Left ventricle myocardium inferior (tissue), 1 donor: ENCODE data around the gene COL4A2. TPM values are rescaled to one million over a fixed set of nuclear protein-coding genes. Genes with fewer than 3 reads are reported as not detected.

ENCODE experiments used
- DNase-seq: peaks from one replicate; pipeline ENCODE4 v3.0.0-alpha.2; 2020
- H3K27ac ChIP-seq: fragments of 200-600 bp; replicated peaks from 2 replicates; pipeline ENCODE4 v1.8.0; 2021
- H3K27me3 ChIP-seq: fragments of 200-600 bp; 2 replicates; pipeline ENCODE4 v1.8.0; 2021; ENCODE audit warnings: low read depth
- H3K36me3 ChIP-seq: fragments of 200-600 bp; 2 replicates; pipeline ENCODE4 v1.8.0; 2021
- H3K4me1 ChIP-seq: fragments of 200-600 bp; 2 replicates; pipeline ENCODE4 v1.8.0; 2021
- H3K4me3 ChIP-seq: fragments of 200-600 bp; 2 replicates; pipeline ENCODE4 v1.8.0; 2021; ENCODE audit warnings: mild to moderate bottlenecking, moderate library complexity
- H3K9me3 ChIP-seq: fragments of 200-600 bp; replicated peaks from 2 replicates; pipeline ENCODE4 v1.8.0; 2021
- CTCF ChIP-seq: fragments of 200-600 bp; IDR thresholded peaks from 2 replicates; pipeline ENCODE4 v1.8.0; 2021; ENCODE audit warnings: antibody characterized with exemption, mild to moderate bottlenecking, borderline replicate concordance
- intact Hi-C: fragments of 100-400 bp; cut with micrococcal nuclease; formaldehyde crosslinking; loops from one replicate; pipeline ENCODE4 v1.11.0; 2022
- total RNA-seq: library from RNA; stranded (reverse); fragmentation: NEBNext Ultra II Directional; extraction: Animal tissue kit (Norgen Biotek cat#: 25700); gene quantifications from one replicate; pipeline ENCODE4 v1.2.1, GENCODE V29; 2021
- donor health status: DM: no; HTN: yes; CAD: no; lungs with severe emphysema.

COL4A2 gene
- total RNA-seq, 1 donor from 2014 or later, result 117 TPM

GRCh38 chr13:110521296-110521680 is 214.2 kb downstream of the COL4A2 start:
- H3K4me1 ChIP-seq, result peaks cover 60% of the 10 kb centered on the region
- H3K9me3 ChIP-seq, result no peaks in the 10 kb centered on the region
- no peak for DNase-seq
- no peaks in the 10 kb centered on the region for H3K27me3 ChIP-seq
- intact Hi-C loops, result no loop called here
- no peak for TF ChIP-seq CTCF
- peak overlapping the region; percentile 76 for H3K27ac ChIP-seq
- H3K36me3 ChIP-seq, result peaks cover 11% of the 10 kb centered on the region
- H3K4me3 ChIP-seq, result no peak overlapping the region

GRCh38 chr13:110521946-110522345 is 214.9 kb downstream of the COL4A2 start:
- intact Hi-C loops, result no loop called here
- no peak for TF ChIP-seq CTCF
- peaks cover 67% of the 10 kb centered on the region for H3K4me1 ChIP-seq

GRCh38 chr13:110522721-110523120 is 215.6 kb downstream of the COL4A2 start:
- Histone ChIP-seq H3K27ac (peak overlapping the region; percentile 93), H3K9me3 (no peaks in the 10 kb centered on the region), H3K27me3 (no peaks in the 10 kb centered on the region), H3K4me1 (peaks cover 75% of the 10 kb centered on the region), H3K4me3 (no peak overlapping the region), H3K36me3 (peaks cover 11% of the 10 kb centered on the region)
- no peak for DNase-seq
- intact Hi-C loops, result no loop called here
- TF ChIP-seq CTCF, result no peak

More at GRCh38 chr13:110521946-110522345, 214.9 kb downstream of the COL4A2 start:
- Histone ChIP-seq H3K27me3 (no peaks in the 10 kb centered on the region), H3K36me3 (peaks cover 11% of the 10 kb centered on the region), H3K27ac (peak overlapping the region; percentile 76), H3K9me3 (no peaks in the 10 kb centered on the region), H3K4me3 (no peak overlapping the region)
- no peak for DNase-seq

GRCh38 chr13:110523180-110523579 is 216.1 kb downstream of the COL4A2 start:
- no peak overlapping the region for H3K4me3 ChIP-seq
- TF ChIP-seq CTCF, result no peak
- peak overlapping the region; percentile 93 for H3K27ac ChIP-seq
- H3K27me3 ChIP-seq, result no peaks in the 10 kb centered on the region
- DNase-seq, result no peak
- peaks cover 11% of the 10 kb centered on the region for H3K36me3 ChIP-seq
- intact Hi-C loops, result no loop called here
- peaks cover 79% of the 10 kb centered on the region for H3K4me1 ChIP-seq
- no peaks in the 10 kb centered on the region for H3K9me3 ChIP-seq

GRCh38 chr13:110523838-110524540 is 216.9 kb downstream of the COL4A2 start:
- no peak for TF ChIP-seq CTCF
- H3K4me3 ChIP-seq, result peak overlapping the region; percentile 30
- peaks cover 11% of the 10 kb centered on the region for H3K36me3 ChIP-seq

More at GRCh38 chr13:110523838-110524540, 216.9 kb downstream of the COL4A2 start:
- H3K27me3 ChIP-seq, result no peaks in the 10 kb centered on the region
- intact Hi-C loops, result no loop called here
- DNase-seq, result no peak
- peaks cover 81% of the 10 kb centered on the region for H3K4me1 ChIP-seq
- peak overlapping the region; percentile 93 for H3K27ac ChIP-seq
- no peaks in the 10 kb centered on the region for H3K9me3 ChIP-seq
